ENCODE data around the gene ZNF654. TPM values are rescaled to one million over a fixed set of nuclear protein-coding genes. Genes with fewer than 3 reads are reported as not detected.

The ZNF654 gene
- polyA plus RNA-seq, 1 donor from 2014 or later = 20.4 TPM

GRCh38 chr3:88075072-88075471 lies 16.0 kb downstream of the ZNF654 start:
- H4K20me1 ChIP-seq (ENCODE audit: insufficient read depth) = no peaks in the 10 kb centered on the region
- no peaks in the 10 kb centered on the region for H3K27me3 ChIP-seq (ENCODE audit: insufficient read depth, low read depth, low read length)
- TF ChIP-seq REST (IDR thresholded peaks at IDR 0.05; ENCODE audit: borderline replicate concordance) (no peak), POLR2AphosphoS5 (IDR thresholded peaks at IDR 0.05) (no peak), SMC3 (conservative IDR thresholded peaks at IDR 0.05; ENCODE audit: poor library complexity) (no peak), TAF1 (IDR thresholded peaks at IDR 0.05; ENCODE audit: low read depth) (no peak), EZH2 (IDR thresholded peaks at IDR 0.05; ENCODE audit: borderline replicate concordance, insufficient read depth, low read length, poor library complexity, severe bottlenecking) (no peak), EP300 (conservative IDR thresholded peaks at IDR 0.05; ENCODE audit: poor library complexity, severe bottlenecking) (no peak), CTCF (IDR thresholded peaks at IDR 0.05; ENCODE audit: poor library complexity, severe bottlenecking) (no peak), MXI1 (conservative IDR thresholded peaks at IDR 0.05; ENCODE audit: poor library complexity, severe bottlenecking) (no peak), RAD21 (conservative IDR thresholded peaks at IDR 0.05) (no peak)
- H2AFZ ChIP-seq (ENCODE audit: low read depth, low read length) = no peak overlapping the region
- H3K9me3 ChIP-seq (ENCODE audit: low read length) = no peaks in the 10 kb centered on the region
- H3K9ac ChIP-seq (ENCODE audit: low read length) = no peak overlapping the region
- H3F3A ChIP-seq (ENCODE audit: insufficient read depth, low read length, poor library complexity, severe bottlenecking) = no peaks in the 10 kb centered on the region
- H3K36me3 ChIP-seq (ENCODE audit: insufficient read depth, low read length) = no peaks in the 10 kb centered on the region
- no peak overlapping the region for H3K27ac ChIP-seq (ENCODE audit: low read length)
- H3K79me2 ChIP-seq (replicated peaks; ENCODE audit: insufficient read depth, low read length) = peaks cover 56% of the 10 kb centered on the region
- H3K4me2 ChIP-seq (ENCODE audit: low read length) = no peak overlapping the region
- H3K9me2 ChIP-seq (ENCODE audit: insufficient read depth, low read length) = no peaks in the 10 kb centered on the region
- no peak overlapping the region for H3K4me3 ChIP-seq (ENCODE audit: low read length)

GRCh38 chr3:88075497-88075896 lies 16.4 kb downstream of the ZNF654 start:
- Histone ChIP-seq H2AFZ (ENCODE audit: low read depth, low read length) (no peak overlapping the region), H3K4me2 (ENCODE audit: low read length) (no peak overlapping the region), H3K27me3 (ENCODE audit: insufficient read depth, low read depth, low read length) (no peaks in the 10 kb centered on the region), H3K79me2 (replicated peaks; ENCODE audit: insufficient read depth, low read length) (peaks cover 53% of the 10 kb centered on the region), H3K9me2 (ENCODE audit: insufficient read depth, low read length) (no peaks in the 10 kb centered on the region), H3K27ac (ENCODE audit: low read length) (no peak overlapping the region), H3K36me3 (ENCODE audit: insufficient read depth, low read length) (no peaks in the 10 kb centered on the region), H3K9me3 (ENCODE audit: low read length) (no peaks in the 10 kb centered on the region), H3K4me3 (ENCODE audit: low read length) (no peak overlapping the region), H3K9ac (ENCODE audit: low read length) (no peak overlapping the region), H4K20me1 (ENCODE audit: insufficient read depth) (no peaks in the 10 kb centered on the region), H3F3A (ENCODE audit: insufficient read depth, low read length, poor library complexity, severe bottlenecking) (no peaks in the 10 kb centered on the region)
- TF ChIP-seq CTCF (IDR thresholded peaks at IDR 0.05; ENCODE audit: poor library complexity, severe bottlenecking) (no peak), TAF1 (IDR thresholded peaks at IDR 0.05; ENCODE audit: low read depth) (no peak), EZH2 (IDR thresholded peaks at IDR 0.05; ENCODE audit: borderline replicate concordance, insufficient read depth, low read length, poor library complexity, severe bottlenecking) (no peak), SMC3 (conservative IDR thresholded peaks at IDR 0.05; ENCODE audit: poor library complexity) (no peak), EP300 (conservative IDR thresholded peaks at IDR 0.05; ENCODE audit: poor library complexity, severe bottlenecking) (no peak), POLR2AphosphoS5 (IDR thresholded peaks at IDR 0.05) (no peak), MXI1 (conservative IDR thresholded peaks at IDR 0.05; ENCODE audit: poor library complexity, severe bottlenecking) (no peak), REST (IDR thresholded peaks at IDR 0.05; ENCODE audit: borderline replicate concordance) (no peak), RAD21 (conservative IDR thresholded peaks at IDR 0.05) (no peak)
